Vagina (tissue), 2 donors: ENCODE data around the gene TAGLN. TPM values are rescaled to one million over a fixed set of nuclear protein-coding genes. Genes with fewer than 3 reads are reported as not detected.

Source experiments
- DNase-seq, 2 donors: peaks; one replicate each; pipeline ENCODE4 v3.0.0-alpha.2; 2017; ENCODE audit errors: extremely low spot score in 2 of 2
- H3K27ac ChIP-seq: fragments of 200-600 bp; sonication (generic); one replicate; pipeline ENCODE4 v1.5.1; 2019
- H3K27me3 ChIP-seq: fragments of 200-600 bp; sonication (generic); one replicate; pipeline ENCODE4 v1.5.1; 2019
- H3K36me3 ChIP-seq, 2 donors: fragments of 200-600 bp; sonication (generic); one replicate each; pipeline ENCODE4 v1.5.1; 2017 to 2019
- H3K4me1 ChIP-seq: fragments of 200-600 bp; sonication (generic); one replicate; pipeline ENCODE4 v1.5.1; 2019
- H3K4me3 ChIP-seq, 2 donors: fragments of 200-600 bp; sonication (generic); 1 replicate in 1 of 2; 2 replicates in 1 of 2; pipeline ENCODE4 v1.5.1; 2016 to 2019
- H3K9me3 ChIP-seq: fragments of 200-600 bp; sonication (generic); one replicate; pipeline ENCODE4 v1.5.1; 2019
- CTCF ChIP-seq, 3 experiments: fragments of 450-650 bp in 2 of 3; fragments of 200-600 bp in 1 of 3; sonication (generic) in 1 of 3; IDR thresholded peaks; one replicate each; pipeline ENCODE4 v1.5.1; 2017 to 2019; ENCODE audit warnings: antibody characterized with exemption in 3 of 3, mild to moderate bottlenecking in 2 of 3, moderate library complexity in 2 of 3
- POLR2A ChIP-seq, 2 donors: fragments of 450-650 bp; IDR thresholded peaks; one replicate each; pipeline ENCODE4 v1.6.1; 2017; ENCODE audit warnings: antibody characterized with exemption in 2 of 2, mild to moderate bottlenecking in 2 of 2, moderate library complexity in 2 of 2
- POLR2AphosphoS5 ChIP-seq, 2 donors: sonication (generic); formaldehyde crosslinking; IDR thresholded peaks; one replicate each; pipeline ENCODE4 v1.9.0; 2017; ENCODE audit warnings: antibody characterized with exemption in 2 of 2, mild to moderate bottlenecking in 2 of 2, low read depth in 1 of 2; ENCODE audit not compliant: insufficient read depth in 1 of 2
- intact Hi-C: fragments of 100-400 bp; cut with DNase I; formaldehyde crosslinking; loops from one replicate; pipeline ENCODE4 v1.15.1; 2023
- total RNA-seq: library from RNA; depleted of rRNA; stranded (reverse); fragments of >200 nt; gene quantifications from one replicate; pipeline ENCODE4 v1.2.3, GENCODE V29; 2016

TAGLN gene
- total RNA-seq, 1 donor from 2014 or later = 1,935 TPM

DNA sequence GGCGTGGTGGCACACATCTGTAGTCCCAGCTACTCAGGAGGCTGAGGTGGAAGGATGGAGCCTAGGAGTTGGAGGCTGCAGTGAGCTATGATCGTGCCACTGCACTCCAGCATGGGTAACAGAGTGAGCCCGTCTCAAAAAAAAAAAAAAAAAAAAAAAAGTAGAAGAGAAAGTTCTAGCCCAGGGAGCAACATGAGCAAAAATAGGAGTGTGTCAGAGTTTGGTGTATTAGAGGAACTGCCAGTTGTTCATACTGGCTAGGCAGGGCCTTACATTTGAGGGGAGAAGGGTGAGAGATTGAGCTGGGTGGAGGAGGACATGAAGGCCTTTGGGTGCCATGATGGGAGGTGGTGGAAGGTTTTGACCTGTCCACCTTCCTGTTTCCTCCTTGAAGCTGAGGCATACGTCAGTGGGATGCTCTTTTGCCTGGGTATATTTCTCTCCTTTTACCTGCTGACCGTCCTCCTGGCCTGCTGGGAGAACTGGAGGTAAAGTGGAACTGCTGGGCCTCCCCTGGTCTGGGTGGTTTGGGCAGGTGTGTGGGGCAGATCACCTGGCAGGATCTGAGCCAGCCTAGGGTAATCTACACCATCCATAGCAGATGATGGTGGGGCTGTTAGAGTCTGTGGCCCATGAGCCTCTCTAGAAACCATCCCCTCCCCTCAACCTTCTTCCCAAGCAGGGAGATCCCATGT, 13.3 kb upstream of the TAGLN start:
- Histone ChIP-seq H3K4me1 (peaks cover 10% of the 10 kb centered on the region), H3K27ac (no peak overlapping the region), H3K9me3 (no peaks in the 10 kb centered on the region), H3K36me3 (peaks cover 0 to 55% of the 10 kb centered on the region in 2 donors), H3K4me3 (no peak overlapping the region), H3K27me3 (no peaks in the 10 kb centered on the region)
- TF ChIP-seq CTCF (IDR thresholded peaks at IDR 0.05) (no peak), POLR2AphosphoS5 (IDR thresholded peaks at IDR 0.05; ENCODE audit: insufficient read depth in 1 of 2, low read depth in 1 of 2) (no peak), POLR2A (IDR thresholded peaks at IDR 0.05) (no peak)
- DNase-seq = no peak
- intact Hi-C loops = no loop called here

DNA sequence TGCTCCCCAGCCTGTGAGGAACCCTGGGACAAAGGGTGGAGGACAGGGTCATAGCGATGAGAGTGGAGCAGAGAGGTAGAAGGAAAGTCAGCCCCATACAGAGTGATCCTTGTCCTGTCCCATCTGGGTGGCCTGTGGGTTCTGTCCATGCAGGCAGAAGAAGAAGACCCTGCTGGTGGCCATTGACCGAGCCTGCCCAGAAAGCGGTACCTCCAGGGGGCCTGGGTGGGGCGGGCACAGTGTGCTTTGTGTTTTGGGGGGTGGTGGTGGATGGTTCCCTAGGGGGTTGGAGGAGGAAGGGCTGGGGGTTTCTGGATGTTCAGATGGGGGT, 12.8 kb upstream of the TAGLN start:
- Histone ChIP-seq H3K36me3 (peaks cover 0 to 55% of the 10 kb centered on the region in 2 donors), H3K4me1 (peaks cover 5% of the 10 kb centered on the region), H3K27me3 (no peaks in the 10 kb centered on the region), H3K27ac (no peak overlapping the region), H3K4me3 (no peak overlapping the region), H3K9me3 (no peaks in the 10 kb centered on the region)
- TF ChIP-seq CTCF (IDR thresholded peaks at IDR 0.05) (no peak), POLR2AphosphoS5 (IDR thresholded peaks at IDR 0.05; ENCODE audit: insufficient read depth in 1 of 2, low read depth in 1 of 2) (no peak), POLR2A (IDR thresholded peaks at IDR 0.05) (no peak)
- intact Hi-C loops = no loop called here
- no peak for DNase-seq

DNA sequence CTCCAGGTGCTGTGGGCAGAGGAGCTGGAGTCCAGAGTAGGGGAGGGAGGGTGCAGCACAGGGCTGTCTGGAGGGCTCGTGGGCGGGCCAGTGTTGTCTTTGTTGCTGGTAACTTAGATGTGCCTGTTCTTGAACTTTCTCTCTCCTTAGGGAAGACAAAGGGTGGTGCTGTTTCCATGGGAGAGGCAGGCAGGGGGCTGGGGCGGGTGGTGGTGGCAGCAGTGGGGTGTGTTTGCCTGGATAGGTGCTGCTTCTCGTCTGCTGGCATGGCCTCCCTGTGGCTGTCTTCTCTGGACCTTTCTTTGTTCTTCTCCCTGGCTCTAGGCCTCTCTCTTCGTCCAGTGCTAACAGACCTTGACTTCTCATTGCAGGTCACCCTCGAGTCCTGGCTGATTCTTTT, 12.2 kb upstream of the TAGLN start:
- intact Hi-C loops = no loop called here
- no peak overlapping the region for H3K4me3 ChIP-seq
- H3K9me3 ChIP-seq = no peaks in the 10 kb centered on the region
- no peak overlapping the region for H3K27ac ChIP-seq
- H3K36me3 ChIP-seq = peaks cover 2 to 55% of the 10 kb centered on the region in 2 donors
- no peaks in the 10 kb centered on the region for H3K27me3 ChIP-seq
- H3K4me1 ChIP-seq = no peaks in the 10 kb centered on the region
- no peak for DNase-seq
- TF ChIP-seq POLR2AphosphoS5 (IDR thresholded peaks at IDR 0.05; ENCODE audit: insufficient read depth in 1 of 2, low read depth in 1 of 2) (no peak), CTCF (IDR thresholded peaks at IDR 0.05) (no peak), POLR2A (IDR thresholded peaks at IDR 0.05) (no peak)

DNA sequence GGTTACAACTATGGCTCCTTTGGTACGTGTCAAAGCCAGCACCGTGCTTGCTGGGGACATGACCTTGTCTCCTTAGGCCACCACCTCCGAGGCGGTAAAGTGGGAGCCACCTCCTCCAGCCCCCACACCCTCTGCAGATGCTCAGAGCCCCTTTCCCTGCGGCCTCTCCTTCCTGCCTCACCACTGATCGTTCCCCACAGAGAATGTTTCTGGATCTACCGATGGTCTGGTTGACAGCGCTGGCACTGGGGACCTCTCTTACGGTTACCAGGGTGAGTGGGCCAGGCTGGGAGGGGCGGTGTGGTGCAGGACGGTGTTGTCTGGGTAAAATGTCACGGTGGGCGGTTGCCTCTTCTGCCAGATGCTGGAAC, 11.8 kb upstream of the TAGLN start:
- H3K36me3 ChIP-seq = peaks cover 2 to 55% of the 10 kb centered on the region in 2 donors
- no peaks in the 10 kb centered on the region for H3K4me1 ChIP-seq
- no peak overlapping the region for H3K27ac ChIP-seq
- DNase-seq = no peak
- no peak overlapping the region for H3K4me3 ChIP-seq
- no peaks in the 10 kb centered on the region for H3K9me3 ChIP-seq
- TF ChIP-seq CTCF (IDR thresholded peaks at IDR 0.05) (no peak), POLR2AphosphoS5 (IDR thresholded peaks at IDR 0.05; ENCODE audit: insufficient read depth in 1 of 2, low read depth in 1 of 2) (no peak), POLR2A (IDR thresholded peaks at IDR 0.05) (no peak)
- intact Hi-C loops = no loop called here
- H3K27me3 ChIP-seq = no peaks in the 10 kb centered on the region

DNA sequence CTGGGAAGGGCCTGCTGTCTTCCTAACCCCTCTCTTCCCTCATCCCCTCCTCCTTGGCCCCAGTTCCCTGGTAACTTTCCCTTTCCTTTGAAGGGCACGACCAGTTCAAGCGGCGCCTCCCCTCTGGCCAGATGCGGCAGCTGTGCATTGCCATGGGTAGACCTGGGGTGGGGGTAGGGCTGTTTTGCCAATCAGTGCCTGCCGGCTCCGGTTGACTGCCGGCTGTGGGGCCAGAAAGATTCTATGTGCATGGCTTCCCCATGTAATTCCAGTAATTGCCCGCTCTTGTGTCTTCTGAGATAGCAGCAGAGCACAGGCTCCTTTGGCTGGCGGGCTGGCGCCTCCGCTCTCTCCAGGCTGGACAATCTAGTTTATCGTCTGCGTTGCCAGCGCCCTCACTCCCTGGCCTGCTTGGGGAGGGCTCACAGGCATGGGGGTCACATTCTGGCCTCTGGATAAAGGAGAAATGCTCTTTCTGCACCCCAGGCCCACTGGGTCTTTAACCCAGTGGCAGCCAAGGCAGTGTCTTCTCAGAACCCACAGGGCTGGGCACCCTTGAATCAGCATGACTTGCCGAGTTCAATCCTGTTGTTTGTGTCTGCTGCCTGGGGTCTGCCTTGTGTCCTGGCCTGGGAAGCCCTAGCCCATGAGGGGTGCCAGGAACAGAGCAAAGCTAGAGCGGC, 11.2 kb upstream of the TAGLN start:
- Histone ChIP-seq H3K9me3 (no peaks in the 10 kb centered on the region), H3K36me3 (peaks cover 2 to 53% of the 10 kb centered on the region in 2 donors), H3K4me1 (no peaks in the 10 kb centered on the region), H3K27ac (no peak overlapping the region), H3K4me3 (no peak overlapping the region), H3K27me3 (no peaks in the 10 kb centered on the region)
- TF ChIP-seq CTCF (IDR thresholded peaks at IDR 0.05) (no peak), POLR2AphosphoS5 (IDR thresholded peaks at IDR 0.05; ENCODE audit: insufficient read depth in 1 of 2, low read depth in 1 of 2) (no peak), POLR2A (IDR thresholded peaks at IDR 0.05) (no peak)
- intact Hi-C loops = no loop called here
- no peak for DNase-seq
